HG02798 (cell line): ENCODE data around the gene PANK1.

Source experiments
- ATAC-seq: cut with Tn5 transposase; IDR thresholded peaks from one replicate; pipeline ENCODE4 v1.9.1; 2021; ENCODE audit warnings: mild to moderate bottlenecking; ENCODE audit not compliant: unreplicated experiment, poor library complexity

Gene PANK1

GRCh38 chr10:89653410-89653869, 8.4 kb upstream of the PANK1 start:
- ATAC-seq: peak; percentile 62

GRCh38 chr10:89652806-89653370, 7.8 kb upstream of the PANK1 start:
- peak; percentile 4 for ATAC-seq

DNA sequence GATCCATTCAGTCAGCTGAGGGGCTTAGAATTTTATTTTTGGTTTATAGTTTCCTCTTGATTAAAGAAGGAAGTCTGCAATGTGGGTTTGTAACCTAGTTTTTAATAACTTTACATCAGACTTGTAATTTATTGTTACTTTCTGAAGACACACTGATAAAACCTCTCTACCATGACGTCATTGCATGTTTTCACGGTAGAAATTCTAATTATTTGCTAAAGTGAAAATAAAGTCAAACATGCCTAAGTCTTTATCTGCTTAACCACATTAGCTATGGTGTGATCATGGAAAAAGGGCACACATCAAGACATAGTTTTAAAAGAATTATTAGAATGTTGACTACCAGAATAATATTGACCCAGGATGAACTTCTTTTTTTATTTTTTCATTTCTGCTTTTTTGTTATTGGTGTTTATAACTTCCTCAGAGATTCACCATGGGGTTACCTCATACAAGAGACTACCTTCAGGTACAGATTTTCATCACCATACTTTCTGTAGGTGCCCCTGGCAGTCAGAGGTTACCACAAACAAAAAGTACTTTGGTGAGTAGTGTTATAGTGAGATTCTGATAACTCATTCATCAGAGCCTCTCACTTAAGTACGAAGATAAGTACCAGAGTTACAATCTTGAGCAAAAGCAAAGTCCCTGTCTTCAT, 7.0 kb upstream of the PANK1 start:
- peak; percentile 48 for ATAC-seq

DNA sequence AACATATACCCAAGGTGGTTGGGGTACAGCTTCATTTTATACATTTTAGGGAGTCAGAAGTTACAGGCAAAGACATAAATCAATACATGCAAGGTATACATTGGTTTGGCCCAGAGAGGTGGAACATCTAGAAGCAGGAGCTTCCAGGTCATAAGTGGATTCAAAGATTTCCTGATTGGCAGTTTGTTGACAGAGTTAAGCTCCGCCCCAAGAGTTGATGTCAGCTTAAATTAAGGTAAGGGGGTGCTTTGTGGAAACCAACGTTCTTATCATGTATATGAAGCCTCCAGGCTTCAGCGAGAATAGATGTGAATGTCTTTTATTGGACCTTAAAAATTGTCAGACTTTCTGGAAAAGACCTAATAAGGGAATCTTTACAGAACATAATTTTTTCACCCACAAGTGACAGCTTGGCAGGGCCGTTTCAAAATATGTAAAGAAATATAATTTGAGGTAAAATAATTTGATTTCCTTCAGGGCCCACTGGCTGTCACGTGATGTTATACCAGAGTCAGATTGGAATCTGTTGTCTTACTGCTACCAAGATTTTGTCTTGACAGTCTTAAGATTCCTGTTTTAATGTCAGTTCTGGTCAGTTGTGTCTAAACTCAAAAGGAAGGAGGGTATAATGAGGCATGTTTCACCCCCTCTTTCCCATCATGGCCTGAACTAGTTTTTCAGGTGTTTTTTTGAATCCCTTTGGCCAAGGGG, 6.3 kb upstream of the PANK1 start:
- ATAC-seq: no peak

- no peak for ATAC-seq
Measured at GRCh38 chr10:89649051-89649450, 4.0 kb upstream of the PANK1 start.

GRCh38 chr10:89648074-89648473, 3.0 kb upstream of the PANK1 start:
- no peak for ATAC-seq

DNA sequence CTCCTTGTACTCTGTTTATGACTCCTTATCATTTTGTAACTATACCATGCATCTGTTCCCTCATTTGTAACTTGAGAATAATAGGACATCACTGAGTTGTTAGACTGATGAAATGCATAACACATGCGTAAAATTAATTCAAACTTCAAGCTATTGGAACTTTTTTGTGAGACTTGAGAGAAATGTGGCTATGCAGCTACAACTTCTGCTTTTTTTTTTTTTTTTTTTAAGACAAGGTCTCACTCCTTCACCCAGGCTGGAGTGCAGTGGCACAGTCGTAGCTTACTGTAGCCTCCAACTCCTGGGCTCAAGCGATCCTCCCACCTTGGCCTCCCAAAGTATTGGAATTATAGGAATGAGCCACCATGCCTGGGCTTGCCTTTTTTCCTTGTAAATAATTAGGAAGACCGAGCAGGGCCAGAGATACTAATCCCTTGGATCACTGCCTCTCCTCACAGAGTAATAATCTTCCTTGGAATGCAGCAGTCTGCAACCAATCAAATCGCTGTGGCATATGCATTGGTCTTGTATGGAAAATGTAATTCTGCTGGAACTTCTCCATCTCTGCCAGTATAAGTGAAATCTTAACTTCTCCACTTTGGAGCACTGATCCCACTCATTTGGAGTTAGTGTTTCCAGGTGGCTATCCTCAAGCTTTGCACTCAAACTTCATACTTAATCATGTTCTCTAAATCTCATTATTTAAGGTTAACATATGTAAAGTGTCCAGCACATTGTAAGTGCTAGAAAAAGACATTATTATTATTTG, 2.0 kb upstream of the PANK1 start:
- no peak for ATAC-seq

DNA sequence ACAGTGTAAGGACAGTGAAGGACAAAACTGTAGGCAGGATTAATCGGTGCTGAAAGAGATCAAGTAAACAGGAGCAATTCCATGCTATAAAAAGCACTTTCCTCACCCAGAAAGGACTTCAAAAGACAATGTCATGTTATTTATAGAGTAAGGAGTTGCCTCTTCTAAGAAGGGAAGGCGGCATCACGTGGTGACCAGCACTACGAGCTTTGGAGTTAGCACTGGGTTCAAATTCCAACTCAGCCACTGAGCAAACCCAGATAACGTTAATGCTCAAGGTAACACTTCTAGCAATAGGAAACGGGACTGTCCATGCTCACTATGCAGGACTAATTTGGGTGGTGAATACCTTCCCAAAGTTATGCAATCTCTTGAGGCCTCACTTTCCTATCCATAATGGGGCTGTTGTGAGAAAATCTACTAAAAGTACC, 715 bp upstream of the PANK1 start:
- ATAC-seq: no peak

DNA sequence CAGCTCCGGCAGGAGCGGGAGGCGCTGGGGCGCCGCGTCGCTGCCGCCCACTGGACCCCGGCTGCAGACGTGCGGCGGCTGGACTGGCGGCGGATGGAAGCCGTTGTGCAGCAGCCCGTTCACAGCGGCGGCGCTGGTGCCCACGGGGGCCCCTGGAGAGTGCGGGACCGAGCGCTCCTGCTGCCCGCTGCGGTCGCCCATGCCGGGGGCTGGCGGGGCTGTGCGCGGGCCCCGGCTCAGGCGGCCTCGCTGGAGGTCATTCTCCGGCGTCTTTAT, 413 bp downstream of the PANK1 start:
- ATAC-seq: peak; percentile 32

DNA sequence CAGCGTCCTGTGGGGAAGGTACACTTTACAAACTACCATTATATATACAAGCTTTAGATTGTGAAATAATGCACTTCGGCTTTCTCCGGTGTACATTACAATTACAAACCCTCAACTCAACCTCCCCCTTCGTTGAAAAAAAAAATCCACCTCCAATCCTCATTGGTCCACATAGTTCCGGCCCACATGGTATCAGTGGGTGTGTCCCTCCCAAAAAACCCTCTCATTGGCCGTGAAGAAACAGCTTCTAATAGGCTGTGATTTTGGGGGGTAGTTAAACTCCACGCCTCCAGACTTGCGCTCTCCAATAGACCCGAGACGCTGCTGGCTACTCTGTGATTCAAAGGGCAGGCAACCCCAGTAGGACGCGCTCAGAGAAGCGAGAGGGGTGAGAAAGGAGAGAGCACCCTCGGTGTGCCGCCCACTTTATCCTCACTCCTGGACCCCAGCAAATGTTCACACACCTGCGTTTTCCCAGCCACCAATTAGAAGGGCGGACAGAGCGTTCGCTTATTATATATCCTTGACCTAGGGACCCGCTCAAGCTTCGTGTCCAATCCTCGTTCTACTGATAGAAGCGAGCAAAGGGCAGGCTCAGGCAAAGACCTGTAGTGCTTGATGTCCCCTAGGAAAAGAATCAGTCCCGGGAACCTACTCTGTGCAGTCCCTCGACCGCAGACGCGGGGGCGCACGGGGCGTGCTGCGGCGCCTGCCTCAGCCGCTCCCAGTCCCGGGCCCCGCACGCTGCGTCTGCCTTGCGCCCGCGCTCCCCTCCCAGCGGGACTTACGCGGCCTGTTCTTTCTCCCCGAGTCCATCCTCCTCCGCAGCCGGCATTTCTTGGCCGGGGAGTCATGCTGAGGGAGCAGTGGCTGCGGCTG, 991 bp downstream of the PANK1 start:
- ATAC-seq: peak; percentile 94

- ATAC-seq: no peak
Measured at GRCh38 chr10:89643431-89643811, 1.6 kb downstream of the PANK1 start.

GRCh38 chr10:89642193-89642592, 2.8 kb downstream of the PANK1 start:
- ATAC-seq: no peak

DNA sequence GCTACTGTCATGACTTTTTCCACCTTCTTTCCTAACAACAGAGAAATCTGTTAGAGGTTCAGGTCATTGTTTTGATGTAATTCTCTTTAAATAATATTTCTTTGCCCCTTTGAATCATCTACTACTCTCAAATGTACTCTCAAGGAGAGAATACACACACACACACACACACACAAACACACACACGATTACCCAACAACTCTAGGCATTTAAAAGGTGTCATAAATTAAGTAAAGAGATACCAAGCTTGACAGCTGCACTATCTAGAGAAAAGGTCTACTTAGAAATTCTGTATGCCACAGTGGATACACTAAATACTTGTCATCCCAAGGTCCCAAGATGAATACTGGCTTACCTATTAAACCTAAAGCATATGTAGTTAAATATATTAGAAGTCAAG, 4.8 kb downstream of the PANK1 start:
- no peak for ATAC-seq

GRCh38 chr10:89639326-89639725, 5.7 kb downstream of the PANK1 start:
- no peak for ATAC-seq

GRCh38 chr10:89637113-89637512, 7.9 kb downstream of the PANK1 start:
- ATAC-seq: no peak

GRCh38 chr10:89634637-89635036, 10.4 kb downstream of the PANK1 start:
- no peak for ATAC-seq

GRCh38 chr10:89633484-89633883, 11.6 kb downstream of the PANK1 start:
- no peak for ATAC-seq

- no peak for ATAC-seq
Measured at GRCh38 chr10:89632824-89633223, 12.2 kb downstream of the PANK1 start.

GRCh38 chr10:89627830-89628229, 17.2 kb downstream of the PANK1 start:
- ATAC-seq: no peak

DNA sequence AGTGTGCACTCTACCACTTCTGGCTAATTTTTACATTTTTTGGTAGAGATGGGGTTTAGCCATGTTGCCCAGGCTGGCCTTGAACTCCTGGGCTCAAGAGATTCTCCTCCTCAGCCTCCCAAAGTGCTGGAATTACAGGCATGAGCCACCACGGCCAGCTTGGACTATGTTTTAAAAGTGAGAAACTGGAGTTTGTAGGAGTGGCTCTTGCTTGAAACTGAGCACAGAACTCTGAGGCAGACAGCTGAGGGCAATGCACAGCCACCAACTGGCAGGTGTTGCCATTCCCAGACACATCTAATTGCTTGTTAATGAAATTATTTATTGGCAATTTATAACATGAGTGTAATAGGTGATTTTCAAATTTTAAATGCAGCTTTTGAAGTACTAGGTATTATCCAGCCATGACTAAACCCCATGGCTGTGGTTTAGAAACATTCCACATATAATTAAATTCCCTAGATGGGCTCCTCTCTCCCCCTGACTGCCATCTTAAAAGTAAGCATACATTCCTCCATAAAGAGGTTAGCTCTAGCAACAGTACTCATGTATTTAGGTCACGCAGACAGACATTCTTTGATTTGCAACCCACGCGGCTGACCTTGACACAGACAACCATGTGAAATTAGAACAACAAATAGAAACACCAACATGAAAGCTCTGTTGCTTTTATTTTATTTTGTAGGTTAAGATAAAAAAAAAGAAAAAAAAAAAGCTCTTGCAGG, 19.8 kb downstream of the PANK1 start:
- no peak for ATAC-seq
